Body of pancreas (tissue), 4 donors: ENCODE measurements around the gene FUT8.

Experiments
- POLR2A ChIP-seq, 3 donors: fragments of 450-650 bp; IDR thresholded peaks; one replicate each; pipeline ENCODE4 v1.6.1; 2016; ENCODE audit warnings: antibody characterized with exemption in 3 of 3, mild to moderate bottlenecking in 2 of 3
- TF ChIP-seq, protein P1 (sequence below), 7 experiments: fragments of 450-650 bp in 4 of 7; fragments of 200-600 bp in 3 of 7; sonication (generic) in 3 of 7; IDR thresholded peaks; one replicate each; pipeline ENCODE4 v1.5.1; 2016 to 2019; ENCODE audit warnings: antibody characterized with exemption in 7 of 7

DNA sequence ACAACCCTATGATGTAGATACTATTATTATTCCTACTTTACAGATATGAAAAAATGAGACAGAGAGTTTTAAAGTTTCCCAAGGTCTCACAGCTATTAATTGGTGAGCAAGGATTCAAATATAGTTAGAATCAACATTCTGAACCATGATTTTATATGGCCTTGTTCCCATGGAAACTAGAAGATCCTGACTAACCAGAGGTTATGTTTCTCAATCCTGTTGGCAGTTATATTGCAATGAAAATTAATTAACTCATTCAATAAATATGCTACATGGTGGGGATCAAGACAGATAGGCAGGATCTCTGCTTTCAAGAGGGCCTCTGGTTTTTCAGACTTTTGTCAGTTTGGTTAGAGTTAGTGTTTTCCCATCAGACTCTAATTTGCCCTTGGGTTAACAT is 9.3 kb upstream of the FUT8 start:
- TF ChIP-seq, protein P1, sequence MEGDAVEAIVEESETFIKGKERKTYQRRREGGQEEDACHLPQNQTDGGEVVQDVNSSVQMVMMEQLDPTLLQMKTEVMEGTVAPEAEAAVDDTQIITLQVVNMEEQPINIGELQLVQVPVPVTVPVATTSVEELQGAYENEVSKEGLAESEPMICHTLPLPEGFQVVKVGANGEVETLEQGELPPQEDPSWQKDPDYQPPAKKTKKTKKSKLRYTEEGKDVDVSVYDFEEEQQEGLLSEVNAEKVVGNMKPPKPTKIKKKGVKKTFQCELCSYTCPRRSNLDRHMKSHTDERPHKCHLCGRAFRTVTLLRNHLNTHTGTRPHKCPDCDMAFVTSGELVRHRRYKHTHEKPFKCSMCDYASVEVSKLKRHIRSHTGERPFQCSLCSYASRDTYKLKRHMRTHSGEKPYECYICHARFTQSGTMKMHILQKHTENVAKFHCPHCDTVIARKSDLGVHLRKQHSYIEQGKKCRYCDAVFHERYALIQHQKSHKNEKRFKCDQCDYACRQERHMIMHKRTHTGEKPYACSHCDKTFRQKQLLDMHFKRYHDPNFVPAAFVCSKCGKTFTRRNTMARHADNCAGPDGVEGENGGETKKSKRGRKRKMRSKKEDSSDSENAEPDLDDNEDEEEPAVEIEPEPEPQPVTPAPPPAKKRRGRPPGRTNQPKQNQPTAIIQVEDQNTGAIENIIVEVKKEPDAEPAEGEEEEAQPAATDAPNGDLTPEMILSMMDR (IDR thresholded peaks at IDR 0.05), result no peak
- no peak for TF ChIP-seq POLR2A (IDR thresholded peaks at IDR 0.05)
